Muscle of back (tissue), 11 donors: ENCODE measurements around the gene NFIX. TPM values are rescaled to one million over a fixed set of nuclear protein-coding genes. Genes with fewer than 3 reads are reported as not detected.
"Not testable (repeated sequence)": the region's sequence is repeated elsewhere in the genome, so short reads cannot be mapped to it uniquely, and the experiment has no call there.

Experiments
- DNase-seq, 3 donors: peaks; one replicate each; pipeline versions ENCODE4 v3.0.0 to v3.0.0-alpha.2; 2013
- polyA plus RNA-seq, 10 donors: library from polyadenylated mRNA; unstranded; fragments of 120-200 nt; gene quantifications; one replicate each; pipeline ENCODE4 v1.2.1, GENCODE V29; 2013; ENCODE audit not compliant: insufficient read length in 10 of 10

Gene NFIX
- polyA plus RNA-seq, 10 donors = 89.1 to 136 (median 111) TPM

GRCh38 chr19:12956446-12957388 lies 38.6 kb upstream of the NFIX start, which contains the start of gene GADD45GIP1:
TSS of gene GADD45GIP1 (minus strand) at chr19:12957223. CDS start at chr19:12957212, 11 bp downstream.
- DNase-seq = peak; percentile 70 to 92 (median 81)

- not testable (repeated sequence) for DNase-seq
Observed at GRCh38 chr19:12957389-12957952, 37.8 kb upstream of the NFIX start.

GRCh38 chr19:12959481-12959880 lies 35.8 kb upstream of the NFIX start:
- DNase-seq = no peak

DNA sequence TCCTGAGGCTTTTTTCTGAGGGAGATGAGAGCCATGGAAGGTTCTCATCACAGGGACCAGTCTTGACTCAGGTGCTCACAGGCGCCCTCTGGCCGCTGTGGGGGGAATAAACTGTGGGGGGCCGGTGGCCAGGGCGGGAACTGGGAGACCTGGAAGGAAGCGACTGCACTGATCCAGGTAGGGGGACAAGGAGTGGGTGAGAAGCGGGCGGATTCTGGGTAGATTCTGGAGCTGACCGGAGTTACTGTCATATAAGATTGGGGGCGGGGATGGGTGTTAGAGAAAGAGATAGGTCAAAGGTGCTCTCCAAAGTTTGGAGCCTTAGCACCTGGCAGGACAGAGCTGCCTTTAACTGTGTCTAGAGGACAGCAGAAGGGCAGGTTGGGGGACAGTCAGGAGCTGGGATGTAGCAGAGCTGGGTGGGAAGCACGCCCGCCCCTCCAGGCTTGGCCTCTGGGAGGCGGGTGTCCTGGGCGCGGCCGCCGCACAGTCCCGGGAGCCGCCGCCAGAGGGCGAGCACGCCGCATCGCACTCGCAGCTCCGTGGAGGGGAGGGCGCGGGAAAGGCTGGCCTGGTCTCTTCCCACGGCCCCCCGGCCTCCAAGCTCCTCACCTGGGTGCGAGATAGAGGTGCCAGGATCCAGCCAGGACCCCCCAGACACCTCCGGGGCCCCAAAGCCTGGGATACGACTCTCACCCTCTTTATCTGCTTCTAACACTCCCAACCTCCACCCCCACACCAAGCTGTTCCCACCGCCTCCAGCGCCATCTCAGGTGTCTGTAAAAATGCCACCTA lies 30.1 kb upstream of the NFIX start:
- peak in 2 of 3 donors; percentile 85 to 91 for DNase-seq

DNA sequence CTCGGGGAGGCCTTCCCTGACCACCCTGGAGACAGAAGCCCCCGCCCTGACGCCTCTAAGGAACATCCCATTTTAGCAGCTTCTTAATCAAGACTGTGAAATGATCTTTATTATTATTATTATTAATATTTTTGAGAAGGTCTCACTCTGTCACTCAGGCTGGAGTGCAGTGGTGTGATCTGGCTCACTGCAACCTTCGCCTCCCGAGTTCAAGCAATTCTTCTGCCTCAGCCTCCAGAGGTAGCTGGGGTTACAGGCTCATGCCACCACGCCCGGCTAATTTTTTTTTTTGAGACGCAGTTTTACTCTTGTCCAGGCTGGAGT lies 29.5 kb upstream of the NFIX start:
- DNase-seq = no peak

DNA sequence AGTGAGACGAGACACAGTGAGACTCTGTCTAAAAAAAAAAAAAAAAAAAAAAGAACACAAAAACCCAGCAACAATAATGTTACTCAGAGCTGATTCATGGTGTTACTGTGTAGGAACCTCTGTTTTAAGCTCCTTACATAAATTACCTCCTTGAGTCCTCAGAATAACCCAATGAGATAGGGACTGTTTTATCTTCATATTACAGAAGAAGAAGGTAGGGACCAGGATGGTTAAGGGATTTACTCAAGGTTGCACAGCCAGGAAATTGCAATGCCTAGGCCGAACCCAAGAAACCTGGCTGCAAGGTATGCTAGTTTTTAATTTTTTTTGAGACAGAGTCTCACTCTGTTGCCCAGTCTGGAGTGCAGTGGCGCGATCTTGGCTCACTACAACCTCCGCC lies 27.4 kb upstream of the NFIX start:
- DNase-seq = no peak

- DNase-seq = no peak
Observed at GRCh38 chr19:12969292-12969988, 25.8 kb upstream of the NFIX start, which contains the start of gene DAND5. TSS of gene DAND5 (plus strand) at chr19:12969576. CDS start at chr19:12969661, 85 bp downstream.

GRCh38 chr19:12970070-12970820 lies 25.0 kb upstream of the NFIX start:
- no peak for DNase-seq

- no peak for DNase-seq
Observed at GRCh38 chr19:12973236-12973635, 22.0 kb upstream of the NFIX start.

- DNase-seq = peak in 1 of 3 donors; percentile 49
Observed at GRCh38 chr19:12974301-12975220, 20.7 kb upstream of the NFIX start.

DNA sequence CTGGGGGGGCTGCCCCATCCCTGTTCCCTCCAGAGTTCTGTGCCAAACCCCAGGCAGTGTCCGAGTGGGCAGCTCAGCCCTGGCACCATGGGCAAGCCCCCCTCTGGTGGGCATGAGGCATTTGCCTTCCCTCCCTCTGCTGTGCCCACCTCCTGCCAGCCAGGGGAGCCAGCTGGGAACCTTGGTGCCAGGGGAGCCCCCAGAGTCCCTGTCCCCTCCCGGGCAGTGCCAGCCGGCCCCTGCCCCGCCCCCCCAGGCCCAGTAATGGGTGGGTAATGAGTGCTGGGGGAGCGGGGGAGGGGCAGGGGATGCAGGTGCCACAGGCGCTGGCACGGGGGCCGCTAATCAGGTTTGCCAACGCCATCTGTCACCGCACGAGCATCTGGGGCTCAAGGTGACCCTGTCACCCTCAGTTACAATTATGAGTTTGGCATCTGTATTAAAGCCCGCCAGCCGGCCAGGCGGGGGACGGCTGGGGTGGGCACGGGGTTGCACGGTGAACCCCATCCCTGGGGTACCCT lies 20.0 kb upstream of the NFIX start:
- DNase-seq = no peak

DNA sequence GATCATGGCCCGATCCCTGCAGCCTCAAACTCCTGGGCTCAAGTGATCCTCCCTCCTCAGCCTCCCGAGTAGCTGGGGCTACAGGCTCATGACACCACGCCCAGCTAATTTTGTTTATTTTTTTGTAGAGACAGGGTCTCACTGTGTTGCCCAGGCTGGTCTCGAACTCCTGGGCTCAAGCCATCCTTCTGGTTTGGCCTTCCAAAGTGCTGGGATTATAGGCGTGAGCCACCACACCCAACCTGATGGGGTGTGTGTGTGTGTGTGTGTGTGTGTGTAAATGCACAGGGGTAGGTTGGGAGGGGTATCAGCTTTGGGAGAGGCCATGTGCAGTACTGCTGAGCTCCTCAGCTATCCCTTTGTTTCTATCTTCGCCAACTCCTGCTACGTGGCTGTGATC lies 19.2 kb upstream of the NFIX start:
- not testable (repeated sequence) for DNase-seq

DNA sequence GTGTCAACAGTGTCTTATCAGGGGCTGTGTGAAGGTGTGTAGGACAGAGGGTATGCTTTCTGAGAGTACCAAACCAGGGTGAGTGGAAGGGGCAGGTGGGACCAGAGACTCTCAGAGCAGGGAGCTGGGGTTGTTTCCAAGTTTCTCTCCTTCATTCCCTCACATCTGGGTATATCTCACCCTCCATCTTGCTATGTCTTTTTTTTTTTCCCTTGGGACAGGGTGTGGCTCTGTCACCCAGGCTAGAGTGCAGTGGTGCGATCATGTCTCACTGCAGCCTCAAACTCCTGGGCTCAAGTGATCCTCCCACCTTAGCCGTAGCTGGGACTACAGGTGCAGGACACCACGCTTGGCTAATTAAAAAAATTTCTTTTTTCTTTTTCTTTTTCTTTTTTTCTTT lies 15.3 kb upstream of the NFIX start:
- DNase-seq = no peak

GRCh38 chr19:12982648-12983047 lies 12.6 kb upstream of the NFIX start:
- no peak for DNase-seq

- no peak for DNase-seq
Observed at GRCh38 chr19:12983091-12983490, 12.2 kb upstream of the NFIX start.

- DNase-seq = peak; percentile 71 to 90 (median 81)
Observed at GRCh38 chr19:12983542-12984142, 11.6 kb upstream of the NFIX start.

DNA sequence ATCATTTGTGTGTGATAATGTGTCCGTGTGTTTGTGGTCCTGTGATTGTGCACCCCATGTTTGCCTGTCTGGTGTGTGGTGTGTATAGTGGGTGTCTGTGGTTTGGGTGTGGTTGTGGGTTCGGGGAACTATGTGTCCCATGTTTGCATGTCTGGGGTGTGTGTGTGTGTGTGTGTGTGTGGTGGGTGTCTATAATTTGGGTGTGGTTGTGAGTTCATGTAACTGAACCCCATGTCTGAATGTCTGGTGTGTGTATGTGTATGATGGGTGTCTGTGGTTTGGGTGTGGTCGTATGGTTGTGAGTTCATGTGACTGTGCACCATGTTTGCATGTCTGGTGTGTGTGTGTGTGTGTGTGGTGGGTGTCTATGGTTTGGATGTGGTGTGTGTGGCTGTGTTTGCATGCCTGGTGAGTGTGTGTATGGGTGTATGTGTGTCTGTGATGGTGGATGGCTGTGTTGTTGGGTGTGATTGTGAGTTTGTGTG lies 11.1 kb upstream of the NFIX start:
- DNase-seq = peak in 1 of 3 donors; percentile 56

- DNase-seq = peak in 1 of 3 donors; percentile 68
Observed at GRCh38 chr19:12984683-12985048, 10.6 kb upstream of the NFIX start.
